Gastroesophageal sphincter (tissue), 4 donors: Measurements from ENCODE around the gene ADGRG3. TPM values are rescaled to one million over a fixed set of nuclear protein-coding genes. Genes with fewer than 3 reads are reported as not detected.

Source experiments
- ATAC-seq: fragments of 150-250 bp; one replicate; pipeline ENCODE4 v1.9.1; 2016; ENCODE audit warnings: mild to moderate bottlenecking, moderate library complexity
- H3K27ac ChIP-seq, 4 donors: fragments of 200-600 bp; sonication (generic) in 3 of 4; 1 replicate in 3 of 4; 2 replicates in 1 of 4; pipeline ENCODE4 v1.5.1; 2016 to 2019
- H3K27me3 ChIP-seq: fragments of 200-600 bp; sonication (generic); one replicate; pipeline ENCODE4 v1.5.1; 2019
- H3K36me3 ChIP-seq, 2 donors: fragments of 200-600 bp; sonication (generic); one replicate each; pipeline ENCODE4 v1.5.1; 2019; ENCODE audit warnings: control low read depth in 1 of 2
- H3K4me1 ChIP-seq, 3 donors: fragments of 200-600 bp; sonication (generic); 1 replicate in 2 of 3; 2 replicates in 1 of 3; pipeline ENCODE4 v1.5.1; 2016 to 2019; ENCODE audit warnings: control low read depth in 2 of 3
- H3K4me3 ChIP-seq, 2 donors: fragments of 200-600 bp; sonication (generic); one replicate each; pipeline ENCODE4 v1.5.1; 2019; ENCODE audit warnings: mild to moderate bottlenecking in 1 of 2, moderate library complexity in 1 of 2
- H3K9me3 ChIP-seq, 3 donors: fragments of 200-600 bp; sonication (generic); one replicate each; pipeline ENCODE4 v1.5.1; 2017 to 2019; ENCODE audit warnings: control low read depth in 2 of 3
- EP300 ChIP-seq: sonication (generic); formaldehyde crosslinking; IDR thresholded peaks from one replicate; pipeline ENCODE4 v1.6.1; 2017; ENCODE audit warnings: antibody characterized with exemption, mild to moderate bottlenecking
- POLR2A ChIP-seq, 2 donors: fragments of 450-650 bp; IDR thresholded peaks; one replicate each; pipeline ENCODE4 v1.6.1; 2017; ENCODE audit warnings: antibody characterized with exemption in 2 of 2, mild to moderate bottlenecking in 2 of 2, moderate library complexity in 1 of 2
- POLR2AphosphoS5 ChIP-seq: sonication (generic); formaldehyde crosslinking; IDR thresholded peaks from one replicate; pipeline ENCODE4 v1.6.1; 2017; ENCODE audit warnings: antibody characterized with exemption
- WGBS, 2 donors: methylation state at CpG; one replicate each; pipeline ENCODE4 v1.1.5; 2018; ENCODE audit warnings: low coverage in 1 of 2; 5-methylcytosine and 5-hydroxymethylcytosine counted together
- total RNA-seq, 4 donors: library from RNA; depleted of rRNA; stranded (reverse); fragments of >200 nt; gene quantifications; one replicate each; pipeline ENCODE4 v1.1.0, GENCODE V29; 2016
- TF ChIP-seq, protein P1 (sequence below), 4 experiments: fragments of 200-600 bp in 2 of 4; fragments of 450-650 bp in 2 of 4; sonication (generic) in 1 of 4; IDR thresholded peaks; one replicate each; pipeline ENCODE4 v1.5.1; 2017 to 2019; ENCODE audit warnings: antibody characterized with exemption in 4 of 4, mild to moderate bottlenecking in 2 of 4, moderate library complexity in 2 of 4

Gene ADGRG3
- total RNA-seq, 4 donors from 2014 or later = 0.31 to 7.4 (median 2.2) TPM

DNA sequence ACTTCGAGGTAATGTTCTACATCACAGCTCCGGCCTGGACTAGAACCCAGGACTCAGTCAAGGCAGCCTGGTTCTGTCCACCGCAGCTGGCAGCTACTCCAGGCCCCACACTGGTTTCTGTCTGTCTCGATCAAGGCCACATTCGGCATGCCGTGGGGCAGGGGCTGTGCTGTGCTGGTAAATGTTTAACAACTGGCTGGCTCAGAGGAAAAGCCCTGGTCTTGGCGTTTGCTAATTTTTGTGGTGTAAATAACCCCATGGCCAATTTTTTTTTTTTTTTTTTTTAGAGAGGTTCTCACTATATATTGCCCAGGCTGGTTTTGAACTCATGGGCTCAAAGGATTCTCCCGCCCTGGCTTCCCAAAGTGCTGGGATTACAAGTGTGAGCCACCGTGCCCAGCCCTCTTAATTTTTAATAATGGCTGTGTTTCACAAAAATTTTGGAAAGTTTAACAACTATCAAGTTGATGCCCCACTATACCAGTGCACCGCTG lies 26.2 kb downstream of the ADGRG3 start:
- no peak for ATAC-seq
- Histone ChIP-seq H3K36me3 (no peaks in the 10 kb centered on the region), H3K4me1 (no peaks in the 10 kb centered on the region), H3K27ac (no peak overlapping the region), H3K4me3 (peak overlapping the region in 1 of 2 donors; percentile 25), H3K9me3 (no peaks in the 10 kb centered on the region), H3K27me3 (peaks cover 23% of the 10 kb centered on the region)
- 52 to 63% methylated on average over 8 to 10 of the region's 10 CpGs for WGBS, 2 donors
- TF ChIP-seq EP300 (no peak), POLR2A (IDR thresholded peaks at IDR 0.05) (no peak), POLR2AphosphoS5 (no peak)
- TF ChIP-seq, protein P1, sequence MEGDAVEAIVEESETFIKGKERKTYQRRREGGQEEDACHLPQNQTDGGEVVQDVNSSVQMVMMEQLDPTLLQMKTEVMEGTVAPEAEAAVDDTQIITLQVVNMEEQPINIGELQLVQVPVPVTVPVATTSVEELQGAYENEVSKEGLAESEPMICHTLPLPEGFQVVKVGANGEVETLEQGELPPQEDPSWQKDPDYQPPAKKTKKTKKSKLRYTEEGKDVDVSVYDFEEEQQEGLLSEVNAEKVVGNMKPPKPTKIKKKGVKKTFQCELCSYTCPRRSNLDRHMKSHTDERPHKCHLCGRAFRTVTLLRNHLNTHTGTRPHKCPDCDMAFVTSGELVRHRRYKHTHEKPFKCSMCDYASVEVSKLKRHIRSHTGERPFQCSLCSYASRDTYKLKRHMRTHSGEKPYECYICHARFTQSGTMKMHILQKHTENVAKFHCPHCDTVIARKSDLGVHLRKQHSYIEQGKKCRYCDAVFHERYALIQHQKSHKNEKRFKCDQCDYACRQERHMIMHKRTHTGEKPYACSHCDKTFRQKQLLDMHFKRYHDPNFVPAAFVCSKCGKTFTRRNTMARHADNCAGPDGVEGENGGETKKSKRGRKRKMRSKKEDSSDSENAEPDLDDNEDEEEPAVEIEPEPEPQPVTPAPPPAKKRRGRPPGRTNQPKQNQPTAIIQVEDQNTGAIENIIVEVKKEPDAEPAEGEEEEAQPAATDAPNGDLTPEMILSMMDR (IDR thresholded peaks at IDR 0.05) = no peak

GRCh38 chr16:57694725-57695679 lies 26.9 kb downstream of the ADGRG3 start, which contains the start of gene DRC7:
Gene DRC7, plus strand, starts transcription at chr16:57694806. Its CDS starts 3,144 bp downstream, at chr16:57697950.
- Histone ChIP-seq H3K36me3 (no peaks in the 10 kb centered on the region), H3K27ac (no peak within 1 kb of the TSS), H3K27me3 (peaks cover 16% of the 10 kb centered on the region), H3K9me3 (no peaks in the 10 kb centered on the region), H3K4me3 (peak within 1 kb of the TSS in 1 of 2 donors; percentile 25), H3K4me1 (no peaks in the 10 kb centered on the region)
- 0 to 100% methylated on average over 1 to 2 of the region's 8 CpGs for WGBS, 2 donors
- peak; percentile 48 for ATAC-seq
- no peak for TF ChIP-seq POLR2A (IDR thresholded peaks at IDR 0.05)
- TF ChIP-seq POLR2AphosphoS5 = no peak
- TF ChIP-seq EP300 = no peak
- TF ChIP-seq, protein P1 (IDR thresholded peaks at IDR 0.05) = no peak

GRCh38 chr16:57695680-57696069 lies 27.6 kb downstream of the ADGRG3 start:
- Histone ChIP-seq H3K4me3 (no peak overlapping the region), H3K4me1 (no peaks in the 10 kb centered on the region), H3K27ac (no peak overlapping the region), H3K36me3 (no peaks in the 10 kb centered on the region), H3K9me3 (no peaks in the 10 kb centered on the region), H3K27me3 (peaks cover 9% of the 10 kb centered on the region)
- no peak for ATAC-seq
- no peak for TF ChIP-seq EP300
- no peak for TF ChIP-seq POLR2AphosphoS5
- TF ChIP-seq, protein P1 (IDR thresholded peaks at IDR 0.05) = no peak
- TF ChIP-seq POLR2A (IDR thresholded peaks at IDR 0.05) = no peak
- 63% methylated on average over 2 of the region's 5 CpGs; no CpG with 5 or more reads in 1 of the 2 donors for WGBS, 2 donors

- Histone ChIP-seq H3K27ac (no peak overlapping the region), H3K4me1 (no peaks in the 10 kb centered on the region), H3K9me3 (no peaks in the 10 kb centered on the region), H3K27me3 (peaks cover 4% of the 10 kb centered on the region), H3K36me3 (no peaks in the 10 kb centered on the region), H3K4me3 (no peak overlapping the region)
- ATAC-seq = no peak
- WGBS, 2 donors = 100% methylated on average over 2 to 3 of the region's 7 CpGs
- TF ChIP-seq, protein P1 (IDR thresholded peaks at IDR 0.05) = no peak
- TF ChIP-seq POLR2A (IDR thresholded peaks at IDR 0.05) = no peak
- TF ChIP-seq POLR2AphosphoS5 = no peak
- TF ChIP-seq EP300 = no peak
Measured at GRCh38 chr16:57696240-57696639, 28.1 kb downstream of the ADGRG3 start.
